Renal cortex interstitium (tissue), 15 donors: Measurements from ENCODE around the gene CTNNA2. TPM values are rescaled to one million over a fixed set of nuclear protein-coding genes. Genes with fewer than 3 reads are reported as not detected.

ENCODE experiments used
- DNase-seq, 11 donors: peaks; one replicate each; pipeline ENCODE4 v3.0.0-alpha.2; 2013; ENCODE audit warnings: low read depth in 9 of 11, low spot score in 4 of 11; ENCODE audit errors: extremely low read depth in 1 of 11
- long read RNA-seq, 16 experiments: transcript quantifications; one replicate each; lab custom pipeline, GENCODE V29; 2026
- polyA plus RNA-seq, 3 donors: library from polyadenylated mRNA; unstranded; fragments of 120-200 nt; gene quantifications; one replicate each; pipeline ENCODE4 v1.2.1, GENCODE V29; 2013; ENCODE audit not compliant: insufficient read length in 3 of 3

The CTNNA2 gene
- polyA plus RNA-seq: 1 to 10 TPM; 4.3 to 6.0 (median 4.7) TPM
- long read RNA-seq, donor 1: 0 reads
- long read RNA-seq, donor 2, partial matches to known transcripts: 6 of 6 reads
- long read RNA-seq, donor 2, other reads (novel, unspliced or antisense): 0 of 6 reads
- long read RNA-seq, donor 3: 0 reads
- long read RNA-seq, donor 4: 0 reads
- long read RNA-seq, donor 5: 0 reads
- long read RNA-seq, donor 6, partial matches to known transcripts: 7 of 7 reads
- long read RNA-seq, donor 6, other reads (novel, unspliced or antisense): 0 of 7 reads
- long read RNA-seq, donor 7: 0 reads
- long read RNA-seq, donor 8: 0 reads
- long read RNA-seq, donor 9: 0 reads
- long read RNA-seq, donor 10, partial matches to known transcripts: 10 of 10 reads
- long read RNA-seq, donor 10, other reads (novel, unspliced or antisense): 0 of 10 reads
- long read RNA-seq, donor 11: 0 reads
- long read RNA-seq, donor 12: 0 reads
- long read RNA-seq, donor 13: 0 reads
- long read RNA-seq, donor 14: 0 reads
- long read RNA-seq, donor 15: 0 reads
- long read RNA-seq, donor 16: 0 reads

- peak in 10 of 11 donors; percentile 15 to 64 (median 52) for DNase-seq
Measured at GRCh38 chr2:79512442-79513401, at the start of gene CTNNA2. Gene CTNNA2 (plus strand): TSS chr2:79513051.

- DNase-seq: no peak
Measured at GRCh38 chr2:79487399-79487798, 25.5 kb upstream of the CTNNA2 start.

DNA sequence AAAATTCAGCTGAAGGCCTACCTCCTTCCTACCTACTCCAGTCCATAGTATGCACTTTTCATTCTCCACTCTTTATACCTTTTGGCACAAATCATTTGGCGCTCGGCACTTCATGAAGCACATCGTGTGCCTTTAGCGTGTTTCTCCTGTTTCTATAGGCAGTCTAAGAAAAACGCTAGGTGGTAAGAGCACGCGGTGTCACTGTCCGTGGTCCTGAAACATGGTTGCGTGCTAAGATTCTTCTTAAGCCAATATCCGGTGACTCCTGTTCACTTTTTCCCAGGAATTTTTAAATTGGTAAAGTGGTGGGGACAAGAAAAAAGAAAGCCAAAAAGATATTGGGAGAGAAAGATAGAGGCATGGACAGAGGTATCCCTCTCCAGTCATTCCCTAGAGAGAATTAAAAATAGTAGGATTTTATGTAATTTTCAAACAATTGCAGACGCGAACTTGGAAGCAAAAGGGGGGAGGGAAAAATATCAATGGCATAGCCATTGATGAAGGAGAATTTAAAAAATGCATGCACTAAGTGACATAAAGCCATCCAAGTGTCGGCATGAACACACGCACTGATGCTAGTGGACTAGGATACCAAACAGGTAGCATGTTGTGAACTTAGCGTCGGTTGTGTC lies 1.4 kb upstream of the CTNNA2 start:
- peak; percentile 58 to 88 (median 80) for DNase-seq

DNA sequence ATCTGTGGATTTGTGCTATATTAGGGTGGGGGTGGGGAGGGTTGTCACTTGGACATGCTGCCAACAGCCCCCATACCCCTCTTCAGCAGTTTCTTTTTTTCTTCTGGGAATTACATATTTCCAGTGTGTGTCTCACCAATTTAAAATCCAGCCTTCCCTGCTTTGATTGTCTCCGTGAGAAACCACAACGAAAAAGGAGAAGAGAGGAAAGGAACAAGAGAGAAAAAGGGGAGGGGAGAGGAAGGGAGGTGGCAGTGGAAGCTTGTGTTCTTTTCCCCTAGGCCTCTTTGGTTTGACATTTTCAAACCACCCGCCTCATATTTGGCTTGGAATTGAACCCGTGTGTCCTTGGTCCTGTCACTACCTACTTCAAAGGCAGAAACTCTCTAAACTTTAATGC lies 860 bp downstream of the CTNNA2 start:
- DNase-seq: no peak

DNA sequence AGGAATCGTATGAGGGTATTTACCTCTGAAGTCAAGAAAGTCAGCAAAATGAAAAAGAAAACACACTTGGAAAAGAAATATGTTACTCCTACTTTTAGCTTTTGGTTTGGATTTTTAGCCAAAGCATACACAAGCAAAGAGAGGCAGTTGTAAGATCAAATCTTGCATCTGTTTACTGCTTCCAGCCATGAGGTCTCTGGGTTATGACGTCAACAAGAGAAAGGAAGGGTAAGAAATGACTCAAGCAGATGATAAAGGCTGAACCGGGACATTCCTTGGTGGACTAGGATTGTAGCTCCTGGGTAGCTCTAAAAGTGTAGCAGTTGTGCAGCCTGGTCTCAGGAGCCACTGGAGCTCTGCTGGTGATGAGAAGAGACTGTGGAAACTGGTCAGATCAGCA lies 16.8 kb downstream of the CTNNA2 start:
- no peak for DNase-seq

- DNase-seq: peak in 3 of 11 donors; percentile 11 to 20 (median 16)
Measured at GRCh38 chr2:79530443-79530842, 17.6 kb downstream of the CTNNA2 start.

GRCh38 chr2:79547568-79547967 lies 34.7 kb downstream of the CTNNA2 start:
- no peak for DNase-seq

DNA sequence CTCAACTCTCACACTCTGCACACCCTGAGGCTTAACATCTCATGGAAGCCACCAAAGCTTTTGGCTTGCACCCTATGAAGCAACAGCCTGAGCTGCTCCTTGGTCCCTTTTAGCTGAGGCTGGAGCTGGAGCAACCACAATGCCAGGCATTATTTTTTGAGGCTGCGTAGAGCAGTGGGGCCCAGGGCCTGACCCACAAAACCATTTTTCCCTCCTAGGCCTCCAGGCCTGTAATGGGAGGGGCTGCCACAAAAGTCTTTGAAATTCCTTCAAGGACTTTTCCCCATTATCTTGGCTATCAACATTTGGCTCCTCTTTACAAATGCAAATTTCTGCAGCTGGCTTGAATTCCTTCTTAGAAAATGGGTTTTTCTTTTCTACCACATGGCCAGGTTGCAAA lies 39.8 kb downstream of the CTNNA2 start:
- DNase-seq: no peak

DNA sequence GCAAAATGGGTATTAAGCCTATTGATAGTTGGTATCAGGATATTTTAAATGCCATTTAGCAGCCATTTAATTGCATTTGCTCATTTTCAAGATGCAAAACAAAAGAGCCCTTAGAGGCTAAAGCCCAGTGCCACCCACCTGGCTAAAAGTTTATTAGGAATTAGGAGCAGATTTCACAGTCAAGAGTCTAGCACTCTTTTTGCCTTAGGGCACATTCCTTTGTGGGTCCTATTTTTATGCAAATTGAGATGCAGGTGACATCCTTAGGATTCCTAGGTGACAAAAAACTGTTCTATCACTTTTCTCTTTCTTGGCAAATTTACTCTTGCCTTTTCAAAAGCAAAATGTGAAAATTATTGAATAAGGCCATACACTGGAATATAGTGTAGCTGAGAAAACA lies 42.0 kb downstream of the CTNNA2 start:
- no peak for DNase-seq

- no peak for DNase-seq
Measured at GRCh38 chr2:79564065-79564464, 51.2 kb downstream of the CTNNA2 start.

DNA sequence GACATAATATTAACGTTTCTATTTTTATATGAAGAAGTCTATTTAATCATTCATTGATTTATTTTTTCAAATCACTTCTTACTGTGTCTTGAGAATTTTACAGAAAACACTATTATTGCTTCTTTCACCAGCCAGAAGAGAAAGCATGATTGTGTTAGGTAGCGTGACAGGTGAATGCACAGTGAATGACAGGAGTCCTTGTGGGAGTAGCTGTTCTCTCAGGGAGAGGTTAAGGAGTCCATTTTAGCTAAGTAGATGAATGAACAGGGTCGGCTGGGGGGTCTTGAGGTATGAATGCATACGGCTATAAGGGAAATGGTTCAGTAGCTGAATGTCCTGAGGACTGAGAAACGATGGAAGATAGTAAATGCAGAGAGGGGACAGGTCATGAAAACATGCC lies 56.2 kb downstream of the CTNNA2 start:
- no peak for DNase-seq

- DNase-seq: no peak
Measured at GRCh38 chr2:79573895-79574674, 61.2 kb downstream of the CTNNA2 start.

- DNase-seq: peak in 1 of 11 donors; percentile 32
Measured at GRCh38 chr2:79576451-79576850, 63.6 kb downstream of the CTNNA2 start.

- DNase-seq: no peak
Measured at GRCh38 chr2:79578952-79579351, 66.1 kb downstream of the CTNNA2 start.

GRCh38 chr2:79580175-79580574 lies 67.3 kb downstream of the CTNNA2 start:
- no peak for DNase-seq

- DNase-seq: peak in 8 of 11 donors; percentile 9 to 61 (median 46)
Measured at GRCh38 chr2:79585701-79586433, 73.0 kb downstream of the CTNNA2 start.

- no peak for DNase-seq
Measured at GRCh38 chr2:79591281-79591680, 78.4 kb downstream of the CTNNA2 start.
